Activated T-helper 17 cell treated with anti-CD3 and anti-CD28 coated beads, Interleukin-2, amount 50 U/mL, for 72 hours (primary cell): ENCODE measurements around the gene SLC22A17. TPM values are rescaled to one million over a fixed set of nuclear protein-coding genes. Genes with fewer than 3 reads are reported as not detected.

Experiments used
- ATAC-seq: fragments of 150-1000 bp; cut with Tn5 transposase; replicated peaks from 2 replicates; pipeline ENCODE4 v1.10.0; 2021; ENCODE audit warnings: mild to moderate bottlenecking, moderate library complexity
- H3K27ac Mint-ChIP-seq: one replicate; pipeline ENCODE4 v1.8.0; 2022; ENCODE audit warnings: mixed read lengths
- H3K27me3 Mint-ChIP-seq: one replicate; pipeline ENCODE4 v1.8.0; 2022; ENCODE audit warnings: mixed read lengths
- H3K36me3 Mint-ChIP-seq: one replicate; pipeline ENCODE4 v1.8.0; 2022; ENCODE audit warnings: low read depth, mild to moderate bottlenecking, mixed read lengths
- H3K4me1 Mint-ChIP-seq: one replicate; pipeline ENCODE4 v1.8.0; 2022; ENCODE audit warnings: mixed read lengths
- H3K4me3 Mint-ChIP-seq: one replicate; pipeline ENCODE4 v1.8.0; 2022; ENCODE audit warnings: mild to moderate bottlenecking, mixed read lengths
- H3K9me3 Mint-ChIP-seq: one replicate; pipeline ENCODE4 v1.8.0; 2022; ENCODE audit warnings: mixed read lengths
- total RNA-seq, 2 donors: library from RNA; stranded (reverse); gene quantifications; one replicate each; pipeline ENCODE4 v1.2.3, GENCODE V29; 2022

The SLC22A17 gene
- total RNA-seq, 2 donors from 2014 or later: 2.2 to 3.0 TPM

DNA sequence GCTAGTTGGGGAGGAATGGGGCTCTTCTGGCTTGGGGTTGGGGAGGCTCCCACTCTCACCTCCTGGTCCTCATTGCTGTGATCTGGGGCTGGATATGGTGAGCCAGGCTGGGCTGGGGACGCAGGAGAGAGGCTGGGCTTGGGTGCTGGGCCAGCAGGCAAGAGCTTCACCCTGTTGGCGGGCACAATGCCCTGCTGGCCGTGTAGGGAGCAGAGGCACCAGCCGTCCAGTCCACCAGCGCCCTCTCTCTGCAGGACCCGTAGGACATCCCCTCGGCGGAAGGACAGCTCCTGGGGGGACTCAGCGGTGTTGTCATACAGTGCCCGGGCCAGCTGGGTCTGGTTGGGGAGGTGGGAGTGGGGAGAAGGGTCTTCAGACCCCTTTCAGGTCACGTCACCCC, 7.8 kb upstream of the SLC22A17 start:
- no peak for ATAC-seq
- H3K27ac Mint-ChIP-seq: peak overlapping the region; percentile 39
- peaks cover 15% of the 10 kb centered on the region for H3K27me3 Mint-ChIP-seq
- H3K4me3 Mint-ChIP-seq: no peak overlapping the region
- no peaks in the 10 kb centered on the region for H3K9me3 Mint-ChIP-seq
- H3K4me1 Mint-ChIP-seq: no peaks in the 10 kb centered on the region
- no peaks in the 10 kb centered on the region for H3K36me3 Mint-ChIP-seq

DNA sequence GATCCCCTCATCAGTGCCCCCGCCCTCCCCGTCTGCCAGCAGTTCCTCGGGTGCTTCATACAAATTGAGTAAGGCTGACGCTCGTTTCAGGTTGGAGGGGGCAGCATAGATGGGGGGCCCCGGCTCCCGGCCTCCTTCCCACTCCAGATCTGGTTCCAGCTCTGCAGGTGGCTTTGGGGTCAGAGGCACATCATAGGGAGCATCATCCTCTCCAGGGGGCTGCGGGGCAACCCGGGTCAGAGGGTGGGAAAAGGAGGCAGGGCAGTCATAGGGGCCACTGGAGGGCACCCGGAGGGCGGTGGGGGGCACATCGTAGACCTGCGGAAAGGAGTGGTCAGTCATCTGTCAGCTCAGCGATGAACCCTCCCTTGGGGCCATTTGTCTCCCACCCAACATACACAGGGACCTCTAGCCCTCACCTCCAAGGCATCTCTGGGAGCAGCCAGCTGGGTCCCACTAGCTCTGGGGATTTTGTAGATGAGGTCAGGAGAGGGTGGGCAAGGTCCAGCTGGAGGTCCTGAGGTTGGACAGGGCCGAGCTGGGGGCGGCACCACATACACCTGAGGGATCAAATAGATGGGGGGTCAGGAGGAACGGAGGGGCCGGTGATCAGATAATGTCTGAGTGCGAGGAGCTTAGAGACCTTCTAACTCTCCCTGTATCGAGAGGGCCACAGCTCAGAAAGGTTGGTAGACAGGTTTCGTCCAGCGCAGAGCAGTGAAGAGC, 7.2 kb upstream of the SLC22A17 start:
- Mint-ChIP-seq H3K27ac (no peak overlapping the region), H3K36me3 (no peaks in the 10 kb centered on the region), H3K4me1 (no peaks in the 10 kb centered on the region), H3K4me3 (no peak overlapping the region), H3K27me3 (peaks cover 19% of the 10 kb centered on the region), H3K9me3 (no peaks in the 10 kb centered on the region)
- no peak for ATAC-seq

- Mint-ChIP-seq H3K9me3 (no peaks in the 10 kb centered on the region), H3K36me3 (no peaks in the 10 kb centered on the region), H3K4me3 (no peak overlapping the region), H3K27ac (no peak overlapping the region), H3K27me3 (peaks cover 15% of the 10 kb centered on the region), H3K4me1 (no peaks in the 10 kb centered on the region)
- ATAC-seq: no peak
Measured at GRCh38 chr14:23359167-23359626, 6.5 kb upstream of the SLC22A17 start.

DNA sequence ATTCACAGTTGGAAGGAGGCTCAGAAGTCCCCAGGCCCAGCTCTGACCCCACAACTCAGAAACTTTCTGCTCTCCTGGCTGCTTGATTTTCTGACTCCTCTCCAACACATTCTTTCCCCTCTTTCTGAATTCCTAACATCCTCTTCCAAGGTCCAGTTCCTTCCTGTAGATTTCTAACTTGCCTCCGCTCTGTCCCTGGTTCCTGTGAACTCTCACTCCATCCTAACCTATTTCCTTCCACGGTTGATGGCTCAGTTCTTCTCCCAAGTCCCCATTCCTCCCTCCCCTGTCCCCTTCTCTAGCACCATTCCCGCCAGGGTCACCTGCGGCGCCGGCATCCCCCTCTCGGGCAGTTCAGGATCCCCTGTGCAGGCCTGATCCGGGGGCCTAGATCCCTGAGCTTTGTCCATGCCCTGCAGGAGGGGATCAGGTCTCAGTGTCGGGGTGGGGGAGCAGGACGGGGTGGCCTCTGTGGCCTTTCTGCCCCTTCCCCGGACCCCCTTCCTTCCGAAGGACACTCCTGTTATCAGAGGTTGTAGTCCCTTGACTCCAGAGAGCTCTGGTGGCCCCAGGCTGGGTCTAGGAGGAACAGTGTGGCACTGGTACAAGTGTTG, 6.0 kb upstream of the SLC22A17 start:
- H3K4me3 Mint-ChIP-seq: no peak overlapping the region
- H3K9me3 Mint-ChIP-seq: no peaks in the 10 kb centered on the region
- no peaks in the 10 kb centered on the region for H3K4me1 Mint-ChIP-seq
- H3K27ac Mint-ChIP-seq: no peak overlapping the region
- ATAC-seq: no peak
- no peaks in the 10 kb centered on the region for H3K36me3 Mint-ChIP-seq
- H3K27me3 Mint-ChIP-seq: peaks cover 21% of the 10 kb centered on the region

DNA sequence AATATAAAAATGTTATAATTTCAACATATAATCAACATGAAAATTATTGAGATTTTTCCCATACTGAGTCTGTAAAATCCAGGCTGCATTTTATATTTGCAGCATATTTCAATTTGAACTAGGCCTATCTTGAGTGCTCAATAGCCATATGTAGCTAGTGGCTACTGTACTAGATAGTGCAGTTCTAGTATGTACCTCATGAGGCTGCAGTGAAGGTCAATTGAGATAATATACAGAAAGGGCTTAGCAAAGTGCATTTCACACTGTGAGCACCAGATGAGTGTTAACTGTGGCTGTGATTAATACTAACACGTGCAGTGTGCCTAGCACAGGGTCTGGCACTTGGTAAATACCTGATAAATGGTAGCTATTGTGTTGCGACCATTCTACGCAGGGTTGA, 5.4 kb upstream of the SLC22A17 start:
- H3K4me3 Mint-ChIP-seq: no peak overlapping the region
- no peak for ATAC-seq
- no peaks in the 10 kb centered on the region for H3K36me3 Mint-ChIP-seq
- peaks cover 26% of the 10 kb centered on the region for H3K27me3 Mint-ChIP-seq
- H3K27ac Mint-ChIP-seq: no peak overlapping the region
- H3K4me1 Mint-ChIP-seq: peaks cover 6% of the 10 kb centered on the region
- H3K9me3 Mint-ChIP-seq: no peaks in the 10 kb centered on the region

DNA sequence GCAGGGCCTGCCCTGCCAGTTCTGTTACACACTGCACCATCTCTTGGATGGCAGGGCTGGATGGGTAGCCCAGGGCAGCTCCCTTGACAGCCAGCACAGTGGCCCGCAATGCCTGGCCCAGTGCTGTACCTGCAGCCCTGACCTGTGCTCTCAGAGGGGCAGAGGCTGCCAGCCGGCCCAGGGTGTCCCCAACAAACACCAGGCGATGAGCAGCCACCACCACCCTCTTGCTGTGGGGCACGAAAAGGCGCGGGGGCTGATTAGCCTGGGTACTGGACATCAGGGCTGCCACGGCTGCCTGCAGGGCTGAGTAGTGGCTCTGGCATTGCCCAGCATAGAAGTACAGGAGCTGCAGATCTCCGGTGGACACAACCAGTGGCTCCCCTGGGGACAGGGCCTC, 4.6 kb upstream of the SLC22A17 start:
- Mint-ChIP-seq H3K27ac (no peak overlapping the region), H3K36me3 (no peaks in the 10 kb centered on the region), H3K4me1 (peaks cover 8% of the 10 kb centered on the region), H3K4me3 (no peak overlapping the region), H3K27me3 (peaks cover 28% of the 10 kb centered on the region), H3K9me3 (no peaks in the 10 kb centered on the region)
- no peak for ATAC-seq

DNA sequence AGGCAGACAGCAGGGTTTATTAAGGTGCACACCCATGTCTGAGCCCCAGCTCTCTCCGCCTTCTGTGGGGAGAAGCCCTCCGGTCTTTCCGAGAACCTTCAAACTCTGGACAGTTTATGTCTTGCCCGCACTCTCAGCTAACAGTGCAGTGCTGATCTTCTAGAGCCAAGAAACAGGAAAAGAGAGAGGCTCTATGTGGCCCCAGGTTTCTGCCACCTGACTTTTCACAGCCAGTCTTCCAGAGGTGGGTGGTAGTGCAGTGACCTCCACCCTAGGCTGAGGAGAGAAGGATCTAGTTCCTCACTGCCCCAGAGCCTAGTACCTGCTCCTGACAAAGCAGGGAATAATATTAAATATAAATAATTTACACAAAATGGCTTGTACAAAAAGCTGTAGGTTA, 4.0 kb upstream of the SLC22A17 start:
- H3K27ac Mint-ChIP-seq: no peak overlapping the region
- H3K4me1 Mint-ChIP-seq: peaks cover 8% of the 10 kb centered on the region
- H3K27me3 Mint-ChIP-seq: peaks cover 28% of the 10 kb centered on the region
- H3K4me3 Mint-ChIP-seq: no peak overlapping the region
- H3K9me3 Mint-ChIP-seq: no peaks in the 10 kb centered on the region
- no peaks in the 10 kb centered on the region for H3K36me3 Mint-ChIP-seq
- no peak for ATAC-seq

GRCh38 chr14:23355871-23356435, 3.3 kb upstream of the SLC22A17 start:
- Mint-ChIP-seq H3K36me3 (no peaks in the 10 kb centered on the region), H3K27me3 (peaks cover 31% of the 10 kb centered on the region), H3K9me3 (no peaks in the 10 kb centered on the region), H3K27ac (no peak overlapping the region), H3K4me3 (no peak overlapping the region), H3K4me1 (peaks cover 8% of the 10 kb centered on the region)
- no peak for ATAC-seq

DNA sequence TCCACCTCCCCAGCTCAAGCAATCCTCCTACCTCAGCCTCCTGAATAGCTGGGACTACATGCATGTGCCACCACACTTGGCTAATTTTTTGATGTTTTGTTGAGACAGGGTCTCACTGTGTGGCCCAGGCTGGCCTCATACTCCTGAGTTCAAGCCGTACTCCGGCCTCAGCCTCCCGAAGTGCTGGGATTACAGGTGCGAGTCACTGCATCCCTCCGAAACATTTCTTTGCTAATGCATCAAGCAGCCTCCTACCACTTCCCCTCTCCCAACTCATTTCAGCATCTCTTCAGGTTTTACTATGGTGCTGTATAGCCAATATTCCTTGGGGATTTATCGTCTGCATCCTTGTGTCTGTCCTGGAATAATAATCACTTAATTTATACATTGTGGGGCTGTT, 2.3 kb upstream of the SLC22A17 start:
- H3K9me3 Mint-ChIP-seq: no peaks in the 10 kb centered on the region
- peaks cover 31% of the 10 kb centered on the region for H3K27me3 Mint-ChIP-seq
- no peak for ATAC-seq
- no peaks in the 10 kb centered on the region for H3K36me3 Mint-ChIP-seq
- H3K4me3 Mint-ChIP-seq: no peak overlapping the region
- H3K4me1 Mint-ChIP-seq: peaks cover 8% of the 10 kb centered on the region
- no peak overlapping the region for H3K27ac Mint-ChIP-seq

GRCh38 chr14:23353433-23353780, 720 bp upstream of the SLC22A17 start:
- H3K27ac Mint-ChIP-seq: no peak overlapping the region
- no peaks in the 10 kb centered on the region for H3K36me3 Mint-ChIP-seq
- H3K4me1 Mint-ChIP-seq: peaks cover 8% of the 10 kb centered on the region
- ATAC-seq: no peak
- H3K9me3 Mint-ChIP-seq: no peaks in the 10 kb centered on the region
- H3K27me3 Mint-ChIP-seq: peaks cover 31% of the 10 kb centered on the region
- peak overlapping the region; percentile 80 for H3K4me3 Mint-ChIP-seq

- ATAC-seq: peak; percentile 31
- H3K27me3 Mint-ChIP-seq: peaks cover 31% of the 10 kb centered on the region
- peaks cover 8% of the 10 kb centered on the region for H3K4me1 Mint-ChIP-seq
- H3K27ac Mint-ChIP-seq: no peak overlapping the region
- peak overlapping the region; percentile 80 for H3K4me3 Mint-ChIP-seq
- no peaks in the 10 kb centered on the region for H3K9me3 Mint-ChIP-seq
- H3K36me3 Mint-ChIP-seq: no peaks in the 10 kb centered on the region
Measured at GRCh38 chr14:23351681-23352505, 794 bp downstream of the SLC22A17 start.

DNA sequence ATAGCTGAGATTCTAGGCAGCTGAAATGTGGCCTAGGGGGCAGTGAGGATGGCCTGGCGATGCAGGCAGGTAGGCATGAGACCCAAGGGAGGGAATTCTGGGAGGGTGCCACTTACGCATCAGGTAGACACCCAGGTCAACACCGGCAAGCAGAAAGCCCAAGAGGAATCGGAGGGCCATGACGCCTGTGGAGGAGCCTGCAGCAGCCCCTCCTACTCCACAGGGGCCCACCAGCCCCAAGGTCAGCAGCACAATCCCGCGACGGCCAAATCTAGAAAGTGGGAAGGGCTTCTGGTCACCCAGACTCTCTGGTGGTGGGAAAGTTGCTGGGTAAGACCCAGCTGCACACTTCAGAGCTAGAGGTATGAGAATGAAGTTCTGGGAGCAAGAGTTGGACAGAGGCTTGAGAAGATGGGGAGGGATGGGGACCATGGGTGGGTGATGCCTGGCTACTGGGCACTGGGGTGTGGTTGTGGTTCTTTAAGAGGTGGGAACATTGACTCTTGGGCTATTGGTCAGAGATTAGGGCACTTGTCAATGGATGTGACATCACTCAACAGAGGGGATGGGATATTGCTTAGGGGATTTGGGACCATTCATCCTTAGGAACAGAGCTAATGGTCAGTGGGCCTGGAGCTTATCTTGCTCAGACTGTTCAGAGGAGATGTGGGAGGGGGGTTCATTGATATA, 3.4 kb downstream of the SLC22A17 start:
- Mint-ChIP-seq H3K9me3 (no peaks in the 10 kb centered on the region), H3K27me3 (peaks cover 24% of the 10 kb centered on the region), H3K4me3 (no peak overlapping the region), H3K36me3 (no peaks in the 10 kb centered on the region), H3K4me1 (peaks cover 8% of the 10 kb centered on the region), H3K27ac (no peak overlapping the region)
- ATAC-seq: no peak

GRCh38 chr14:23348297-23348655, 4.4 kb downstream of the SLC22A17 start:
- peaks cover 13% of the 10 kb centered on the region for H3K27me3 Mint-ChIP-seq
- H3K4me3 Mint-ChIP-seq: no peak overlapping the region
- no peaks in the 10 kb centered on the region for H3K36me3 Mint-ChIP-seq
- no peaks in the 10 kb centered on the region for H3K9me3 Mint-ChIP-seq
- no peak for ATAC-seq
- H3K27ac Mint-ChIP-seq: no peak overlapping the region
- peaks cover 5% of the 10 kb centered on the region for H3K4me1 Mint-ChIP-seq
